ENCODE data around the gene CDC45.

DNA sequence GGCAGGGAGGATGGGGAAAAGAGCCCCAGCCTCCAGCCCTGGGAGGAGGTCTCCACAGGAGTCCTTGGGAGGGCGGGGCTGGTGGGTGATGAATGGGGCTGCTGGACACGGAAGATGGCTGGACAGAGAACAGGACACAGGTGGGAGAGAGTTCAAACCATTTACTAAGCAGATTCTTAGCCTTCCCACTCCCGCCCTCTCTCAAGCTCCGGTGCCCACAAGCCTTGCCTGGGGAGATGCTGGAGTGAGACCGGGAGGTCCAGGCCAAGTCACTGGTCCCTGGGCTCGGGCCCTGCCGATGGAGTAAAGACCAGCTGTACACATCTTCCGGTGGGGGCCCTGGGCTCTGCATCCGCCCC is 43.1 kb downstream of the CDC45 start:
- TF ChIP-seq CTCF (IDR thresholded peaks at IDR 0.05) = no peak
- no peak for TF ChIP-seq POLR2A (IDR thresholded peaks at IDR 0.05)
